HG03457 (cell line): ENCODE data around the gene ZNF285.
"Not testable (repeated sequence)": the region's sequence is repeated elsewhere in the genome, so short reads cannot be mapped to it uniquely, and the experiment has no call there.

Source experiments
- ATAC-seq: cut with Tn5 transposase; IDR thresholded peaks from one replicate; pipeline ENCODE4 v1.9.1; 2021; ENCODE audit warnings: moderate number of reproducible peaks; ENCODE audit not compliant: unreplicated experiment

Gene ZNF285

DNA sequence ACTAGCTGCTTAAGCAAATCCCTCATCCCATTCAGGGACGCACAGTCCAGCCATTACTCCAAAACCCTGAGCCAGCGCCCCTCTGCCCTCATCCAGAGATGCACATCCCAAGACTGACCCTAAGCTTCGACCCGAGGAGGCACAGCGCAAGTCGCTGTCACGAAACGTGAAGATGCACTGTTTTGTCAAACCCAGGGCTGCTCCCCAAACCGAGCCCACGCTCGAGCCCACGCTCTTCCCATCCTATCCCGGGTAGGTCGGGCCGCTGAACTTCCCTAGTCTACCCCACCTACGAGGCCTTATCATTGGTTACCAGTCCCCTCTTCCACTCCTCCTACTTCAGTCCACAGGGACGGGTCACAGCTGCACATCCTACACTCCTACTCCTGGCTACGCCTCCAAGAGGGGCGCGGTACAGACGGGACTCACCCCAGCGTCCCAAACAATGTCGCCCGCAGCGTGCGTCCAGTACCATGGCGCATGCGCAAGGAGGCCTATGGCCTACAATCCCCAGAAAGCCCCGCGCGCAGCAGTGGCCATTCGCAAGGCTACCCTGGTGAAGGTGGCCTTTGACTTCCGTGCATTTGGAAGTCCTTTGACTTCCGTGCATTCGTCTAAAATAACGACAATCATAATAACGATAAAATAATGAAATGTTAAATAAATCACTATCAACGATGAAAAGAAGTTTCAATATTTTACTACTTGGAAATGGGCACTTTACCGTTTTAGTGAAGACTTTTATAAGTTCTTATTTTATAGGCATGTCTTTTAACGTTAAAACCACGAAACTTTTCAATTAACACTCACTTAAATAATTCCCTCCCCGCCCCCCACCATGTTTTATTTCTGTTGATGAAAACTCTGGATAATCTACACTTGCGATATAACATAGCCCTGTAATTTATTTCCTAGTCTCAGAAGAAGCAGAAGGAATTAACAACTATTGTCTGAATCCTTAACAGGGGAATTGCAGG, at the start of gene ZNF285:
Gene ZNF285, minus strand, starts transcription at position 470 of the 977 bp plus-strand sequence. CDS start 4,395 bp downstream, outside the sequence.
- no peak for ATAC-seq

DNA sequence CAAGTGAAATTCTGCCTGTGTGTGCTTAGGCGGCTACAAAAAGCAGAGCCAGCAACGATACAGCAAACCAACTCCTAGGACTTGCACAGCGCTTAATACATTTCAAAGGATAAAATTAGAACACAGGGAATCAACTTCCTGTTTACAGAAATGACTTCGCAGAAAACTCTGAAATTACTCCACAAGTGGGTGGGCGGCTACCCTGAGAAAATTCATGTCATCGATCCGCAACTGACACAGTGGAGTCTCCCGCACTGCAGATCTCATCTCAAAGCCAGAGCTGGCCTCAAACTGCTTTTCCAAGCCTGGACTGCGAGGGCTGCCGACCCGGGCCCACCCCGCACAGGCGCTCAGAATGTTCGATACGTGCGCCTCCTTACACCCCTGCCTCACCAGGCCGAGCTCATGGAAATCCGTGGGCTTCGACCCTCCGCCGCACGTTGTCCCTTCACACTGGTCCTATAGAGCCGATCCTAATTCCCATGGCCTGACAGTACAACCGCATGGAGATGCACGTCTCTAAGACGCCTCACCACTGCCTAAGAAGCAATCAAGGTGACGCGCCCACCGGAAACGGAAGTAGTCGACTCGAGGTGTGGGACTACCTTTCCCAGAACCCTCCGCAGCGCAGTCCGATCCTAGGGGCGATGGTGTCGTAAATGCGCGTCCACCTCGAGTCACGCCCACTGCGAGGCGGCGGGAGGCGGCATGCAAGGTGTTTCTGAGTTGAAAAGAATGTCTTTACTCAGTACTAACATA, 46.7 kb upstream of the ZNF285 start, which contains the start of gene ZNF229:
Gene ZNF229, minus strand, starts transcription at position 557 of the 759 bp plus-strand sequence. CDS start 5,625 bp downstream, outside the sequence.
- ATAC-seq = no peak

DNA sequence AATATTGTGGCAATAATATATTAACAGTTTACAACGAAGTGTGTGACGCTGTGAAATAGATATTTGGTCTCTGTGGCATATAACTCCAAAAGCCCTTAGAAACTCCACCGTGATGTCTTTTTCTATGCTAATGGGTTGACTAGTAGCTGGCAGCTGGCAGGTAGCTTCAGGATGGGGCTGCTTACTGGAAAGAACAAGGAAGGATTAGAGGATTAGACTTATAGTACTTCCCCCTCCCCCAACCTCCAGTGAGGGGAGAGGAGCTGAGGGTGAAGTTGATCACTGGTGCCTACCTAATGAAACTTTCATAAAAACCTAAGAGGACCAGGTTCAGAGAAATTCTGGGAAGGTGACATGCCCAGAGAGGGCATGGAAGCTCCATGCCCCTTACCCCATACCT, 37.0 kb upstream of the ZNF285 start:
- no peak for ATAC-seq

DNA sequence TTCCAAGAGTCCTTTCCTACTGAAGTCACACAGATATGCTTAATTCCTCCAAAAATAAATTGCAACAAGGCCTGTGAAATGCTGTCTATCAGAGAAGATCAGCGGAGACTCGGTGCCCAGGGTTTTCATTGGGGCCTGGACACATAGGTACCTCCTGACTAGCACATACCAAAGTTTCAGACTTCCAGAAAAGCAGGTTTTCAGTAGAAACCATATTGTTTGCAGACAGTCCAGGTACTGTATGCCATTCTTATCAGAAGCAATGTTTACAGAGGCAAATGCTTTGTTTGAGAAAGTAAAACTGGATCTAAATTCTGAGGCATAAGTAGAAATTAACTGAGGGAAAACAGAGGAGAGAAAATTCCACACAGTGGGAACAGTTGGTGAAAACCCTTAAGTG, 34.0 kb upstream of the ZNF285 start:
- no peak for ATAC-seq

DNA sequence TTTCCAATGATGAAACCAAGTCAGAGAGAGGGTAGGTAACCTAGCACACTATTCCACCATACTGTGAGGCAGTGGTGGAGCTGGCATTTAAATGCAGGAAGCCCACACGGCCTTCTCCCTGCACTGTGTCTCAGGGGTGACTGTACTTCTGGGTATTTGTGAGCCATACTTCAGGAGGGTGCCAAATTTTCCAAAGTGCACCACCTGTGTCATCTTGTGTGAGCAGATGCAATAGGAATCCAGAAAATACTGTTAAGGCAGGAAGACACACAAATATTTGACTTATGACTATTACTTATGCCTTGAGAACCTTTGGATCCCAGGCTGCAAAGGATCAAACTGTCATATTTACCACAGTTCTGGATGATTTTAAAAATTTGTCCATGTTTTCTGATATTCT, 29.5 kb upstream of the ZNF285 start:
- no peak for ATAC-seq

DNA sequence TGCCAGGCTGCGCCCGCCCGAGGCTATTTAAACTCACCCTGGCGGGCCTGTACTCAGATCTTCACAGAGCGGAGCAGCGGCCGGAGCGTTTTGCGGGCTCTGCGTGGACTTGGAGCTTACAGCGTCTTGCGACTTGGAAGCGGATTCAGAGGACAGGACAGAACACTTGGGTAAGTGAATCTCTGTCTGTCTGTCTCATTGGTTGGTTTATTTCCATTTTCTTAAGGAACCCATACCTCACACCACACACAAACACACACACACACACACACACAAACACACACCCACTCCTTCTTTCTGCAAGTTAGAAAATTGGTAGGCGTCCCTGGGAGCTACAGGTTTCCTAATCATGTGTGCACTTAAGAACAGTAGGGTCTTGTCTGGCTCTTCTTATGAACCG, 14.1 kb upstream of the ZNF285 start:
- not testable (repeated sequence) for ATAC-seq

DNA sequence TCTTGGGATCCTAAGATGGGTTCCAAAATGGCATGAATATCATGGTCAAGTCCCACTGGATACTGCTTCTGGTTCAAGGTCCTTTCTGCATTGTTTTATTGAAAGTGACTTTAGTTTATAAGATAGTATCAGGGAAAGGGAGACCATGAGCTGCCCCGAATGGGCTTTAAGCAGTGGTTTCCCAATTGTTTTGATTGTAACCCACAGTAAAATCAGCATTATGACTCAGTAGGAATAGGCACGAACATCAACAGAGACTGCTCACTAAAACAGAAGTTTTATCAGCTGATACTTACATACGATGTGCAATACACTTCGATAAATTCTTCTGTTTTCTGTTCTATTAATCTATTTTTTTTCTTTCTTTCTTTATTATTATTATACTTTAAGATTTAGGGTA, 12.1 kb downstream of the ZNF285 start:
- ATAC-seq = not testable (repeated sequence)

DNA sequence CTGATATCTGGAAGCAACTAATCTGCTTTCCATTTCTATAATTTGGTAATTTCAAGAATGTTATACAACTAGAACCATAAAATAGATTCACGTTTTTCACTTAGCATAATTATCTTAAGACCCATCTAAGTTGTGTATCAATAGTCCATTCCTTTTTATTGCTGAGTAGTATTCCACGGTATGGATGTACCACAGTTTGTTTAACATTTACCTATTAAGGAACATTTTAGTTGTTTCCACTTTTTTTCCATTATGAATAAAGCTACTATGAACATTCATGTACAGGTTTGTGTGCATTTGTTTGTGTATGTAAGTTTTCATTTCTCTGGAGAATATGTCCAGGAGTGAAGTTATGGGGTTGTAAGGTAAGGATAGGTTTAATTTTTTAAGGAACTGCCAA, 26.6 kb downstream of the ZNF285 start:
- no peak for ATAC-seq

DNA sequence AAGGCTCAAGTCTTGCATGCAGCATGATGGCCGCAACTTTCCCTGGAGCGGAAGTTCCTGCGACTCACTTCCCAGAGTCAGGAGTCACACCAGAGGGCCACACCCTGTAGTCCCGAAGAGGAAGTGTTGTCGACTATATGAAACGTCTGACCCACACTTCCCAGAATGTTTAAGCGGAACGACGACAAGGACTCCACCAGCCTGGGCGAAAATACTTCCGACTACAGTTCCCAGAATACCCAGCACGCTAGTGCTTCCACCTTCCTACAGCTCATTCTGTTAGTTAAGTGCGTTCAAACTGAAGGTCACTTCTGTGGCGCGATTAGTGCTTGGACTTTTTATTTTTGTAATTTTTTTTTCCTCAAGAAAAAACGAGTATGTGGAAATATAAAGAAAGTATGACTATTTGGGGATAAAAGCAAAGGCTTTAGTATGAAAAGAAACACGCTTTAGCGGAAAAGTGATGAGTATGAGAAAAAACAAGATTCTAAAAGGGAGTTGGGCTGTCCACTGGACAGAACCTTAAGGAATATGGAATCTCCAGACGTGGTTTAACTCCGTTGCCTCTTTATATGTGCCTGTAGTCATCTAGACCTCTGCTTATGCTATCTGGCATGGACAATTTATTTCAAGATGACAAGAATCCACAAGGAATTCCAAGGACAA, 29.5 kb downstream of the ZNF285 start:
- ATAC-seq = no peak

DNA sequence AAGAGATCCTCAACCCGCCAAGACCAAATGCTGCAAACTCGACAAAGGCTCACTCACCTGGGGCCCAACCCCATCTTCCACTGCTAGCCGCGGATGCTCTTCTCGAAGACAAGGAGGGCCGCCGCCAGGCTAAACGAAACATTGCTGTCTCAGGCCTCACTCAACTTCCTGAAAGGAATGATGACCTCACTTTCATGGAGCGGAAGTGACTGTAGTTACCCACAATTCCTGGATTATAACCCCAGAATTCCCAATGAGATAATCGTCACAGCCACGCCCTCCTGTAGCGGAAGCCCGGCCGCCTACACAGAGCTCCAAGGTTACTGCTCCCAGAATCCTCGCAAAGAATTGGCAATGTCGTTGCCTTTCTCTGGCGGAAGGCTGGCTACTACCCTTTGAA, 34.4 kb downstream of the ZNF285 start:
- ATAC-seq = no peak

DNA sequence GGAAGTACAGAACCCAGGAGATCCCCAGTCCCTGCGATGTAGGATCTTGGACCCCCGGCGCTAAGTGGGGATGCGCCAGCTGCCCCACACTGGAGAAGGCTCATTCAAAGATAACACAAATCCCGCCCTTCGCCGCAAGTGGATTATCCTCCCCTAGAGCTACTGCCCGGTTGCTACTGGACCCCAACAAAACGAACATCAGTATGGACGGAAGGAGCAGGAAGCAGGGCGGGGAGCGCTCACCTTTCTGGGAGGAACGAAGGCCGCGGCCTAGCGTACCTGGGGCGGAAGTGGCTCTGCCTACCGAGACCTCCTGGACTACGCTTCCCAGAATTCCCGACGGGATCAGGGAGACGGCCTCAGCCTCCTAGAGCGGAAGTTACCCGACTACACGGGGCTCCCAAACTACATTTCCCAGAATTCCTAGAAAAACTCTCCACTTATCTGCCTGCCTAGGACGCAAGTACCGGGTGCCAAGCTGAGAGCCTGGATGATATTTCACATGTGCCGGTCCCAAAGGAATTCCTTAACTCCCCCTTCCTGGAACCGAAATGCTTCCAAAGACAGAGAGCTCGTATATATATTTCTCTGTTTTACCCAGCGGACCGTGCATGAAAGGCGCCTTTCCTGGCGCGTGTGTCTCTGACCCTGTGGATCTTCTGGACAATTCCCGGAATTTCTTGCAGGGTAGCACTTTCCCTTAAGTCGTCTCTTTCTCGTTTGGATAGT, 44.9 kb downstream of the ZNF285 start, which contains the start of gene ZNF112:
Gene ZNF112, minus strand, starts transcription at position 298 of the 729 bp plus-strand sequence. CDS start 16,141 bp downstream, outside the sequence.
- no peak for ATAC-seq

DNA sequence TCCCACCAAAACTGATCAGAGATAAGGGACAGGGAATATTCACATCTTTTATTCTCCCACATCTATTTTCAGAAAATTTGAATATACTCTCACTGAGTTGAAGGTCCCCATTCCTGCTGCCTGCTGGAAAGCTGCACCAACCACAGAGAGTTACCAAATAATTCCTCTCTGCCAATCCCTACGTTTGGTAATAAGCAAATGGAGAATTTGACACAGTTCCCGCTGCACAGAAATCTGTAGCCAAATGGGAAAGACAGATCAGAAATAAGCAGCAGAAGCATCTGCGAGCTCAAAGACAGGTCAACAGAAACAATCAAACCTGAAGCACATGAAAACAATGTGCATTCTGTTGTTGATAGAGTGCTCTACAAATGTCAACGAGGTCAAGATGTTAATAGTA, 54.9 kb downstream of the ZNF285 start:
- ATAC-seq = no peak

DNA sequence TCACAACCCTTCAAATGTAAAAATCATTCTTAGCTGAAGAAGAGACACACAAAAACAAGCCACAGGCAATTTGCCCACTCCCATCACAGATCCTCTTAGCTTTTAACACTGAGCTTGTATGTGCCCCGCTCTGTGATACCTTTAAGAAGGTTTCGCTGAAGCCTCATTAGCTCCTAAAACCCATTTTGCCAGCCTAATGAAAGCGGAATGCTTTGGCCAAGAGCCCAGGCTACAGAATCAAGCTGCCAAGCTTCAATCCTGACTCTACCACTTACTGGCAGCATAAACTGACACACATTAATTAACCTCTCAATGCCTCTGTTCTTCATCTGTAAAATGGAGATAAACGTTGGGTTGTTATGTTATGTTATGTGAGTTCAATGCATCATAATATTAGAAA, 55.4 kb downstream of the ZNF285 start:
- no peak for ATAC-seq

DNA sequence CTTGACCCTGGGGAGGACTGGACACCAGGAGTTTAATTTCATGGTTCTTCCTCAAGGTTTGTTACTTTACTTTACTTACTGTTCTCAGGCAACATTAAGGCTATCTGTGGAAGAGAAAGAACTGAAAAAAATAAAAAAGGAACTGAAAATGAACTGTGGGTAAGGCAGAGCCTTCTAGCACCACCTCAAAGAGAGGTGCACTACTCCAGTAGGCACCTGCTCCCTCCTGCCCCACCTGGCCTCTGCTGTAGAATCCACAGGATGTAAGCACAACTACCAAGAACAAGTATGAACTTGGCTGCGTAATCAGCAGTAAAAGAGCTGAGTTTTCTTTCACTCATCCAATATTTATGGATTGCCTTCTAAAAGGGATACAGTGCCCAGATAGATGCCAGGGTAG, 57.2 kb downstream of the ZNF285 start:
- no peak for ATAC-seq

DNA sequence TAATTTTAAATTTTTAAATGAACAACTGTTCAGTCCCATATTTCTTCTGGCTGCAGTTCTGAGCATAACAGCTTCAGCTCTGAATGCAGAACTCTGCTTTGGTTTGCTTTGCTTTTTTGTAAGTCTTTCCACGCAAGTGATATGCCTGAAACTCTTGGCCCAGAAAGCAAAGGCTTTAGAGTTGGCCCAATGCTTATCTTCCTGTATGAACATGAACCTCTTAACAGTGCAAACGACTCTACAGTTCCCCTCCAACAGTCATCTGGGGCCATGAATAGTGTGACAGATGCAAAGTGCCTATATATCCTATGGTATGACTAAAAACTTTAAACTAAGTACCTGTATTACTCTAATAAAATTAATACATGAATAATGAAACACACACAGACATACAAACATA, 59.6 kb downstream of the ZNF285 start:
- no peak for ATAC-seq

DNA sequence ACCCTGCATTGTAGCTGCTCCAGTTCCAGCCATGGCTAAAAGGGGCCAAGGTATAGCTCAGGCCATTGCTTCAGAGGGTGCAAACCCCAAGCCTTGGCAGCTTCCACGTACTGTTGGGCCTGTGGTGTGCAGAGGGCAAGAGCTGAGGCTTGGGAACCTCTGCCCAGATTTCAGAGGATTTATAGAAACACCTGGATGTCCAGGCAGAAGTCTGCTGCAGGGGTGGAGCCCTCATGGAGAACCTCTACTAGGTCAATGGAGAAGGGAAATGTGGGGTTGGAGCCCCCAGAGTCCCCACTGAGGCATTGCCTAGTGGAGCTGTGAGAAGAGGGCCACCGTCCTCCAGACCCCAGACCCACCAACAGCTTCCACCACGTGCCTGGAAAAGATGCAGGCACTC, 66.8 kb downstream of the ZNF285 start:
- not testable (repeated sequence) for ATAC-seq
